Ramos (cell line): Measurements from ENCODE around the gene KIF16B.

Experiments used
- in situ Hi-C: fragments of 300-500 bp; cut with MboI; formaldehyde crosslinking; loops from one replicate; pipeline ENCODE4 v1.14.3; 2022; ENCODE audit warnings: low sequenced_read_pairs; ENCODE audit not compliant: unreplicated experiment

KIF16B gene

GRCh38 chr20:16317445-16318362 is 255.5 kb downstream of the KIF16B start:
- in situ Hi-C loops: no loop called here

DNA sequence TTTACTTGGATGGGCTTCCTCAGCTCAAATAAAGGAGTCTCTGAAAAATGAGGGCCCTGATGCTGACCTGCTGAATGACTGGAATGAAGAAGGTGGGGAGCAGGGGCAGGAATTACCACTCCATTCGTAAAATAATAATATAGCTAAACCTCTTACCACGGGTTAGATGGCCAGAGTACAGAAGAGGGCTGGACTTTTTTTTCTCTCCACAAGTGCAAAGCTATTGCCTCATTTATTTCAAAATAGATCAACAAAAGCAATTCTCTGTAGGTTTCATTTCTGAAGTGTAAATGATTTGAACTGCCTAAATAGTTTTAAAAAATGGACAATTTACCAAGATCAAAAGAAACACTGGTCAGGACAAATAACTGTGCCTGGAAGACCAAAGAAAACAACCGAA is 256.7 kb downstream of the KIF16B start:
- in situ Hi-C loops: no loop called here

DNA sequence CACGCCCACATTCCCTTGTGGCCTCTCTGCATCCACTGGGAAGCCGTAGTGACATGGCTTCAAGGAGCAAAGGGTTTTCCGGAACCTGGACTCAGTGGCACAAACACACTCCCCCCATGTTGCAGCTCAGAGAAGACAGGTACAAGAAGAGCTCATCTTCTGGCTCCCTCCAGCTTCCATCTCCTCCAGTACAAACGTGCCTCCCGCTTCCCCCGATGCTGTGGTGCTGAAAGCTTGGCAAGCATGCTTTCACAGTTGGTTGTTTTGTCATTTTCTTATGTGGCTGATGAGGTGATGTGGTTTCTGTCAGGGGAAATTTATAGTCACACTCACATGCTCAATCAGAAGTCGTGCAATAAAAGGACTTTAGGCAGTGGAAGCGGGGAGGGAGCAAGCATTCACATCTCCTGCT is 258.5 kb downstream of the KIF16B start:
- in situ Hi-C loops: no loop called here

DNA sequence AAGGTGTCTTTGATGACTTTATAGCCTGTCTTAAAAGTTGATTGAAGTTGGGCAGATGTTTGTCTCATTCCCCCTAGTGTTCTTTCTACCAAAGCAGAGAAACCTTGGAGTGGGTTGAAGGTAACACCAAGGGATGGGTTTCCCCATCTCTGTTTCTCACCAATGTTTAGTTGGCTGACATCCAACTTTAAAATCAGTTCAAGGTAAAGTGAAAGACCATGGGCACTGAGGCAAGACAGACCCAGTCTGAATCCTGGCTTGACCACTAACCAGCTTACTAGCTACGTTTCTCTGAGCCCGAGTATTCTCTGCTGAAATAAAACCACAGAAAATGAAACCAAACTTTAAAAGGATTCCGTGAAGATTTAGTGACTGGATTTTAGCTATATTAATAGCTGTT is 258.9 kb downstream of the KIF16B start:
- in situ Hi-C loops: no loop called here

- in situ Hi-C loops: no loop called here
Measured at GRCh38 chr20:16313917-16314316, 259.3 kb downstream of the KIF16B start.

- in situ Hi-C loops: no loop called here
Measured at GRCh38 chr20:16312998-16313397, 260.2 kb downstream of the KIF16B start.

- in situ Hi-C loops: no loop called here
Measured at GRCh38 chr20:16311756-16312155, 261.5 kb downstream of the KIF16B start.

- in situ Hi-C loops: no loop called here
Measured at GRCh38 chr20:16308754-16309153, 264.5 kb downstream of the KIF16B start.

- in situ Hi-C loops: no loop called here
Measured at GRCh38 chr20:16302818-16303217, 270.4 kb downstream of the KIF16B start.

GRCh38 chr20:16301986-16302385 is 271.3 kb downstream of the KIF16B start:
- in situ Hi-C loops: no loop called here

DNA sequence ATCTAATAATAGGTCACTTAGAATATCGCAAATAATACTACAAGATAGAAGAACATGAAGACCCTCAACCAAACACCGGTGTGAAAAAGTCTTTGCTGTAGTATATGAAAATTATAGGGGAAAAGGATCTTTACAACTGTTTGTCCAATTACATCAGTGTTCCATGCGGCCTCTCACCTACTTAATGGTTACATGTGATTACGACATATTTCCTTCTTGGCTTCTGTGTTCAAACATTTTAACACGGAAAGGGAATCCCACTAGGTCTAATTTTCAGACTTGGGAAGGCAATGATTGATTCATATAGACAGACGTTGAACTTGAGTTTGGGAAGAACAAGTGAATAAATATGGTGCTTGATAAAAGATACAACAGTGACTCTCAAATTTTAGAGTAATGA is 273.4 kb downstream of the KIF16B start:
- in situ Hi-C loops: no loop called here

DNA sequence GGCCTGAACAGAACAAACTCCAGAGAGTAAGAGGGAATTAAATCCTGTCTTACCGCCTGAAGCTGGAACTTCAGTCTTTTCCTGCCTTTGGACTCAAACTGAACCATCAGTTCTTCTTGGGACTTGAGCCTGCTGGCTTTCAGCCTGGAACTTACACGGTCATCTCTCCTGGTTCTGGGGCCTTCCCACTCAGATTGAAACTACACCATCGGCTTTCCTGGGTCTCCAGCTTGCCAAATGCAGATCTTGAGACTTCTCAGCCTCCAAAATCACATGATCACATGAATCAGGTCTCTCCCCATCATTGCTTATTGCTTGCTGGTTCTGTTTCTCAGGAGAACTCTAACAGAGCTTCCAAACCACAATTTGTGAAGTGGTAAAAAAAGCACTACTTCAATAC is 276.3 kb downstream of the KIF16B start:
- in situ Hi-C loops: no loop called here

- in situ Hi-C loops: no loop called here
Measured at GRCh38 chr20:16295534-16295933, 277.7 kb downstream of the KIF16B start.

GRCh38 chr20:16293590-16293989 is 279.7 kb downstream of the KIF16B start:
- in situ Hi-C loops: no loop called here

DNA sequence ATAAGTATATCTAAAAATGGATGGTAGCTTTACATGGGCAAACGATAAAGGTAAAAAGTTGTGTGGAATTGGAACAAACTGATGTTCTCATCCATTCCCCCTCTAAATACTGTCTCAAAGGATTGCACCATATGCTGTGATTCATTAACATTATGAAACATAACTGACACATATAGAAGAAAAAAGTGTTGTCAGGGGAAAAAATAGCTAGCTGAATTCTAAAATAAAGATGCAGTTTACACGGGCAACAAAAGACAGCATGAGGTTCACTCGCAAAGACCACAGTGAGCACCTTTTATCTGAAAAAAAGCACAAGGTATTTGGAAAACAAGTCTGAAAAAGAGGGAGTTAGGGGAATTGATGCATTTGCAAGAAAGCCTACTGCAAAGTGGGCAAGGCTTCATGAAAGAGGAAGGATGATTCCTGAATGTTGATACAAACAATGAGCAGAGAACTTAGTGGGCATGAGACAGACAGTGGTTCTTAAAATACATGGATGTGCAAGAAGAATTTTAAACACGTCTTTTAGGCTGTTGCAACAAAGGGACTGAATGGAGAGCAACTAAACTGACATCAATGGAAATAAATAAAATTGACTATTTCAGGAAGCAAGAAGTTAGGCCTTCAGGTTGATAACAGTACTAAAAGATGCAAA is 280.9 kb downstream of the KIF16B start:
- in situ Hi-C loops: no loop called here

DNA sequence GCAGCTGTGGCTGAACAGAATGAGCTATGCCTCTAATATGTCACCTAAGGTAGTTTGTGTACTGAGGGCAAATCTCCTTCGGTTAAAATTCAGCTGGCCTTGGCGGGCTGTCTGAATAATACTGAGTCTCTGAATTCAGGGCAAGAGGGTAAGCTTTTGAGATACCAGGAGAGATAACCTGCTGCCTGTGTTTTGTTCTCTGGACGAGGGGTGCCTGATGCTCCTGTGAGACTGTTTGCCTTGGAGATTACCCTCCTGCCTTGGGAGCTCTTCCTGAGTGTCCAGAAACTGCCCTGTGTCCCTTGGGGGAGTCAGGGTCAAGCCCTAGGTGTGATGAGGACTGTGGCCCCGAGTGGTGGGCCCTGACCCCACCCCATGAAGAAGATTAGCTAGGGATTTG is 282.9 kb downstream of the KIF16B start:
- in situ Hi-C loops: no loop called here

GRCh38 chr20:16287776-16288175 is 285.5 kb downstream of the KIF16B start:
- in situ Hi-C loops: no loop called here

DNA sequence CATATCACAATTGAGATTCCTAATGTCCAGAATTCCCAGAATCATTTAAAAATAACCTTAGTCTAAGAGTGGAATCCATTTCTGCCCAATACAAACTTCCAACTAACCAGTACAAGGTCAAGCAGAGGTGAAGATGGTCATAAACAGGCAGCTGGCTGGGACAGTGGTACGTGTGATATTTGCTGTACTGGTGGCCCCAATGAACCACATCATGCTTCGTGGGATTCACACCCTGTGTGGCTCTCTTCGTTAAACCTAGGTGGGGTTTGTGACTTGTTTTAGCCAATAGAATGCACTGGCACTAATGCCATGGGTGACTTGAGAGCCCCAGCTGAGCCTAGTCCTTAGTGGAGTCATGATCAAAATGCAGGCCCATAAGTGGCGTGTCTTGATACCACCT is 286.6 kb downstream of the KIF16B start:
- in situ Hi-C loops: no loop called here

DNA sequence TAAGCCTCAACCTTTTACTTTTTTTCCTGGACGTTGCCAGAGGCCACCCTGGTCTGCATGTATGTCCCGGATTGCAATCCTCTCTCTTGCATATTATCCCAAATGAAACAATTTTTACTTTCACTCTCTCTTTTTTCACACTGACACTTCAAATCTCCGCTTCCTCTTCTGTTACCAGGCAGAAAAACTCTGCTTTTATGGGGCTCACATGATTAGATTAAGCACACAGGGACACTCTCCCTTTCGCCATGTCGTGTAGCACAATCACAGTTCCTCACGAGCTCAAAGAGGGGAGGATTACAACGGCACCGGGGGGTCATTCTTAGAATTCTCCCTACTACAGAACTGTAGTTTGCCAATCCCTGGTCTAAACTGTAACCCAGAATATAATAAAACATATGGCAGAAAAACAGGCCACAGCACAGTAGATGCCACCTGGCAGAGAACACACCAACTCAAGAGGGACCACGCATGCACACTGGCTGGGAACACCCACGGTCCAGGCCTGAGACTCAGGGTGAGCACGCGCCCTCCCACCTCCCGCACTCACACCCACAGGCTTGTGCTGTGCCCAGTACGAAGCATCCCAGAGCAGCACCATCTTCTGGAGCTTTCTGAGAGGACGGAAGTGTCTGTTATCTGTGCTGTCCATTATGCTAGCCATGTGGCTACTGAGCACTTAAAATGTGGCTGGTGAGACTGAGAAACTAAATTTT is 288.7 kb downstream of the KIF16B start:
- in situ Hi-C loops: no loop called here

DNA sequence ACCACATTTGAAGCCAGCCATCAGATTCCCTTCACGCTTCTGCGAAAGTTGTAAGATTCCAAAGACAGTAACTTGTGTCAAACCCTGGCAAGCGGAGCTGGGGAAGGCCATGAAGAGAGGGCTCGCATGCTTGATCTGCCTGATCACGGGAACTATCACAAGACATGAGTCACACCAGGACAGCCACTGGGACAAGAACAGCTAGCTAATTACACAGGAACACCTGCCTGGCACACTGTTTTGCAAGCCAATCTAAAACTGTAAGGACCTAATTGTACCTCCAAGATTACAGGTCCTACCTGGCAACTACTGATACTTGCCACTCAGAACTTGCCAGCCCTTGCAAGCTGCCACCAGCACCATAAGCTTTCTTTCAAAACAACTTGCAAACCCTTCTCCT is 289.3 kb downstream of the KIF16B start:
- in situ Hi-C loops: no loop called here

- in situ Hi-C loops: no loop called here
Measured at GRCh38 chr20:16283307-16283706, 289.9 kb downstream of the KIF16B start.
